ENCODE results near the gene LEFTY1.

The LEFTY1 gene

DNA sequence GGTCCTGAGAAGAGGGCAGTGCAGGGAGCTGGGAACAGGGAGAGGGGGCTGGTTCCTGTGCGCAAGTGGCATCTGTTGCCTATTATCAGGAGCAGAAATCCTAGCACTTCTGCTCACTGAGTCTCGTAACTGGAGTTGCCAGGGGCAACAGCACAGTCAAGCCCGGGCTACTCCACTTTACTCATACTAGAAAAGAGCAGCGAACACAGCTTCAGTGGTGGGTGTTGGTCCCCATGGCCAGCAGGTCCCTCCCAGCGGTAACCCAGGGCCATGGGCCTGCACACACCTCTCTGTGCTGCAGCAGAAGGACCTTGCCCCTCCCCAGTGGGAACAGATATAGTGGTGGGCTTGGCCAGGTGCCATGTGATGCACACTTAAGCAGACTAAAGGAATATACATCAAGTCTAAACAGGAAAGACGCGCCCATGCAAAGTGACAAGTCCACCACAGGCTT is 26.6 kb upstream of the LEFTY1 start:
- DNase-seq, result no peak

DNA sequence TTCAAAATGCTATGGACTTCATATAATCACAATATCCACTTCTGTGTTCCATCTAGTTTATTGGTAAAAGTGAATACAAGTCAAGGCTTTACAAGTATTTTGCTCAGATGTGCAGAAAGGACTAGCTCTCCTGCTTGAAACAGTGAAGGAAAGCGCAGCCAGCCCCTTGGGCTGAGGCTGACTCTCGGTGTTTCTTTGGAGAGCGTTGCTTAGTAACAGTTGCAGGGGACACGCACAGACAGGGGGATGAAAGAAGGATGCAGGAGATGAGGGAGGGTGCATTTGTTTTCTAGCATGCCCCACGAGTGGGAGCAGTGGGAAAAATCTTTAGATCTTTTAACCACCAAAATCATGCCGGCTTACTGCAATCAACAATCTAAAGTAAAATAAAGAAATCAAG is 26.0 kb upstream of the LEFTY1 start:
- no peak for DNase-seq

DNA sequence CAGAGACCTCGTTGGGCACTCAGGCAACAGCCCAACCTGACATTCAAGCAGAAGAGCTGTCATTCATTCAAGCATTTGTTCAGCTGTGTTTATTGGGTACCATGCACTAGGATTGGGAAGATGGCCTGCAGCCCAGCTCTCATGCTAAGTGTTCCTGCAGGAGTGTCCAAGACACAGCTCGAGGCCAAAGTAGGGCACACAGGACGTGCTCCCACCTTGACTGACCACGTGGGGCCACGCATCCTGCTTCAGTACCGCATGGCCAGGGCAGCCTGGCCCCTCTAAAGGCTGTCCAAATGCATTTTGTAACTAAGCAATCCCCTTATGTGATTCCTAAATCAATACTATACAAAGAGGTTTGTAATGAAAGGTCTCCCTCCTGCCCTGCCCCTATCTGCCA is 25.4 kb upstream of the LEFTY1 start:
- DNase-seq, result no peak

DNA sequence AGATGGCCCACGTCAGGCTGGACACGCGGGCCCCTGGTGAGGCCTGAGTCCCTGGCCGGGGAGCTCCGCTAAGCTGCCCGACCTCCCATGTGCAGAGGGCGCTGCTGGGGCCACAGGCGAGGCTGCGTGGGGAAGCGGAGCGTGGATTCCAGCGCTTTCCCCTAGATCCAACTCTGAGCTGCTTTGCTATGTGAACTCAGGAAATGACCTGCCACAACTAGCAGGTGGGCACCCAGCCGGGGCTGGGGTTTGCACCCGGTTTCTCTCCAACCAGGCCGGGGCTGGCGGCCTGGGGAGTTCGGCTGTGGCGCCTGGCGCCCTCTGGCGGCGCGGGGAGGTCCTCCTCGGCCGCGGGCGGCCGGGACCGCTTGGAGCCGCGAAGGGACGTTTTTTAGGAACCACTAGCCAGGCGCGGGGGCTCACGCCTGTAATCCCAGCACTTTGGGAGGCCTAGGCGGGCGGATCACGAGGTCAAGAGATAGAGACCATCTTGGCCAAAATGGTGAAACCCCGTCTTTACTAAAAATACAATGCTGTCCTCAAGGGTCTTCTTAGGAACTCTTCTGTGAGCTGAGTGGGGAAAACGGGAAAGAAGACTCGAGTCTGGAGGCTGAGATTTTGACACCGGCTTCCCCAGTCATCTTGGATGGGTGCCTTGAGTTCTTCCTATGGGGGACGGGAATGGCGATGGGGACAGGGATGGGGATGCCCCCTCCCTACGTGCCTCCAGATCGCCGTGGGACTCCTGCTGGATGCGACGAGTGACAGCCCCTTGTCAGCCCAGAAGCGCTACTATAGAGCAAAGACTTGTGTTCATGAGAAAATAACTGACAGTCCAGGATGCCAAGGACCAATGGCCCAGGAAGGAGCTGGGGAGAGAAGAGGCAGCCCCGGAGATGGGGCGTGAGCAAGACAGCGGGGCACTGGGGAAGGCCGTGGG is 22.5 kb upstream of the LEFTY1 start:
- no peak for DNase-seq

DNA sequence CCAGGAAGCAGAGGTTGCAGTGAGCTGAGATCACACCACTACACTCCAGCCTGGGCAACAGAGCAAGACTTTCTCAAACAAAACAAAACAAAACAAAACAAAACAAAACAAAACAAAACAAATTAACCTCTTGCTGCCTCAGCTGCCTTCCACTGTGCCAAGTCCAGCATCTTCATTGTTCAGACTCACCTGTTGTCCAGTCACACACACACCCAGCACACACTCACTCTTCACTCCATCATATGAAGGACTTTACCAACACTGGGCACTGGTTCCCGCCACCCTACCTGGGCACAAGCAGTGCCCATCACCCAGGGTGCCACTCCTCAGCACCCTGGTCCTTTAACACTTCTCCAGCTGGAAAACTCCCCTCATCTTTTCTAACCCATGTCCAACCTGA is 20.5 kb upstream of the LEFTY1 start:
- no peak for DNase-seq

DNA sequence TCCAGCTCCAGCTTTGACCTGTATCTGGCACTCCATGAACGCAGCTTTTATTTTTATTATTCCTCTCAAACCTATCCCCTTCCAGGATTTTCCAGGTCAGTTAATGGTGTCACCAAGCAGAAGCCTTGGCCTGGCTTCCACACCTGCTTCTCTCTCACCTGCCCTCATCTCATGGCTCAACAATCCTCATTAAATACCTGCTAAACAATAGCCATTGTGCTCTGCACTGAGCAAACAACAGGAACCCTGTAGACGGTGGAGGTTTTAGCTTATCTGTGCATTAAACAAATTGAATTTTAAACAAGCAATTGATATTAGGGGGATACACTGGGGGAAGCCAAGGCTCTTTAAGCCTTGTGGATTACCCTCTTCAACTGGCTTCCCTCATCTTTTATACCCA is 19.8 kb upstream of the LEFTY1 start:
- DNase-seq, result peak; percentile 21 to 77

DNA sequence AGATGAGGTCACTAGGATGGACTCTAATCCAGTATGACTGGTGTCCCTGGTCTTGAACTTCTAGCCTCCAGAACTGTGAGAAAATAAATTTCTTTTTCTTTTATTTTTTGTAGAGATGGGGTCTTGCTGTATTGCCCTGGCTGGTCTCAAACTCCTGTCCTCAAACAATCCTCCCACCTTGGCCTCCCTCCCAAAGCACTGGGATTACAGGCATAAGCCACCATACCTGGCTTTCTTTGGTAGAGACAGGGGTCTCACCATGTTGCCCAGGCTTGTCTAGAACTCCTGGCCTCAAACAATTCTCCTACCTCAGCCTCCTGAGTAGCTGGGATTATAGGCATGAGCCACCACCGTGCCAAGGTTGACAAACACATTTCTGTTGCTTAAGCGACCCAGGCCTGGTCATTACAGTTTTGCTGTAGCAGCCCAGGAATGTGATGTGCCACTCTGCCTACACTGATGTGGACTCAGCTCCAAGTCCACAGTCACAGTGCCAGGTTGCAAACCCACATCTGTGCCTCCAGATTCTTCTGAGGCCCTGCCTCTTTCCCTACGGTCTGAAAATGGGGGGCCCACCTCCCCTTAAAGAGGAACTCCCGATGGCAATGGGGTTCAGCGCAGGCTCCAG is 19.2 kb upstream of the LEFTY1 start:
- no peak for DNase-seq

DNA sequence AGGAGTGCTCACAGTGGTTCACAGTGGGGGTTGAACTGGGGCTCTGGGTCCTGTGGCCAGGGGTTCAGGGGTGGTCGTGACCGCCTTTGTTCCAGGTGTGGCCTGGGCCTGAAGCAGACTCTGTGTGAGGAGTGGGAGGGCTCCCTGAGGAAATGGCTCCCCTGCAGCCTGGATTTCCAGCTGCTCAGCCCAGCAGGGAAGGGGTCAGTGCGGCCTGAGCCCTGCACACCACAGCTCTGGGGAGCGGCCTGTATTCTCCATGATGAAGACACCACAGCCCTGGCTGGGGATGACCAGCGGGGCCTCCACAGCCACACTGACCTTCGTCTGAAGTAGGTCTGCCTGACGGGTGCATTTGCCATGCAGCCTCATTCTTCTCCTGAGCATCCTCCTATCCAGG is 18.4 kb upstream of the LEFTY1 start:
- no peak for DNase-seq

DNA sequence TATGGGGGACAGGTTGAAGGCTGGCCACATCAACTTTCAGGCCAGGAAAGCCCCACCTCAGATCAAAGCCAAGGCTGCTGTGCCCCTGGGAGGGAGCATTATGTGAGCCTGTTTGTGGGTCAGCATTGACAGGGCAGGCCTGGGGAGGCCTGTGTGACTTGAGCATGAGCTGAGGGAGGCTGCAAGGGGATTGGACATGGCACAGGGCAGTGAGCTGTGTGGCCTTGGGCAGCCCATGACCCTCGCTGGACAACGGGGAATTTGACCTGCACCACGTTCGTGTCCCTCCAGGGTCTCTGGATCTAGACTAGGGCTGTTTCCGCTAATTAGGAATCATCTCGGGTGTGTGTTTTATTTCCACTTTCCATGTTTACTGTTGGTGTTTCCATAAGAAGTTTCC is 17.5 kb upstream of the LEFTY1 start:
- no peak for DNase-seq

DNA sequence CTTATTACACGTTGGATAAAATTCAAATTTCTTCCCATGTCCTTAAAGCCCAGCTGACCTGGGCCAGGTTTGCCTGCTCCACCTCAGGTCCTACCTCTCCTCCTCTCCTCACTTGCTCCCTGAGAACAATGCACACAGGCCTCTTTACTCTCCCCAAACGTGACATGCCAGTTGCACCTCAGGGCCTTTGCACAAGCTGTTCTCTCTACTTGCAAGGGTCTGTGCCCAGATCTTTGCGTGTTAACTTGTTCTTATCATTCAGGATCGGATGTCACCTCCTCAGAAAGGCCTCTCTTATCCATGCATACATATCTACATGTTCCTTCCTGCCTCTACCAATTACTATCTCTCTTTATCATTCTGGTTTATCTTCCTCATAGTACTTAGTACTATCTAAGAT is 14.7 kb upstream of the LEFTY1 start:
- DNase-seq, result no peak

DNA sequence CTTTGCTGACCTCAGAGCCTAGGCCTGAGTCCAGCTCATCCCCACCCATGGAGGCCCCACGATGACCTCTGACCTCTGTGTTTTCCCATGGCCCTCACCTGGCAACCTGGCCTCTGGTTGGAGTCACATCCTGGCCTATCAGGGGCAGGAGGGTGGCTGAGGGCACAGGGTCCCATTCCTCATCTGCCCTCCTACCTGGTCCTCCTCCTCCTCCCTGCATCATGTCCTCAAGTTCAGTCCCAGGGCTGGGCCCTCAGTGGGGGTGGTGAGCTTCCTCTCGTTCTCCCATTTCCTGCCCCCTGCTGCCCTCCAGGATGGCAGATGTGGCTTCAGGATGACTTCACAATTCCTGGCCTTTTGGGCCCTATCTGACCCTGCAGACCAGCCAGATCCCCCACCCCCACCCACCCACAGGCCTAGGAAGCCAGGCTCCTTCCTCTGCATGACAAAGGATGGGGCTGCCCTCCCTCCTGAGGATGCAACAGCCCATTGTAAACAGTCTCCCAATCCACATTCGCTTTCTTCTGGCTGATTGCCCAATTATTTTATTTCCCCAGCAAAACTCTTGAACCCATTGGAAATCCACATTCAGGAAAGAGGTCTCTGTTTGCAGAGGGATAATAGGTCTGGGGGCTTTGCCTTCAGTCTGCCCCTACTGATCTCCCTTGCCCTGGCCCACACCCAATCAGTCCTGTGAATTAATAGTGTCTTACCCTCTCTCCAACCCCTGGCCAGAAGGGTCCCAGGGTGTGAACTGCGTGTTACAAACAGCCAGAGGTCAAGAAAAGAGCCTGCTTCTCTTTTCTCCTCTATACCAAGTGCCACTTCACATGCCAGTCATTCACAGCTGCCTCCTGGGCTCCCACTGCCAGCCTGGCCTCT is 10.3 kb upstream of the LEFTY1 start:
- no peak for DNase-seq

DNA sequence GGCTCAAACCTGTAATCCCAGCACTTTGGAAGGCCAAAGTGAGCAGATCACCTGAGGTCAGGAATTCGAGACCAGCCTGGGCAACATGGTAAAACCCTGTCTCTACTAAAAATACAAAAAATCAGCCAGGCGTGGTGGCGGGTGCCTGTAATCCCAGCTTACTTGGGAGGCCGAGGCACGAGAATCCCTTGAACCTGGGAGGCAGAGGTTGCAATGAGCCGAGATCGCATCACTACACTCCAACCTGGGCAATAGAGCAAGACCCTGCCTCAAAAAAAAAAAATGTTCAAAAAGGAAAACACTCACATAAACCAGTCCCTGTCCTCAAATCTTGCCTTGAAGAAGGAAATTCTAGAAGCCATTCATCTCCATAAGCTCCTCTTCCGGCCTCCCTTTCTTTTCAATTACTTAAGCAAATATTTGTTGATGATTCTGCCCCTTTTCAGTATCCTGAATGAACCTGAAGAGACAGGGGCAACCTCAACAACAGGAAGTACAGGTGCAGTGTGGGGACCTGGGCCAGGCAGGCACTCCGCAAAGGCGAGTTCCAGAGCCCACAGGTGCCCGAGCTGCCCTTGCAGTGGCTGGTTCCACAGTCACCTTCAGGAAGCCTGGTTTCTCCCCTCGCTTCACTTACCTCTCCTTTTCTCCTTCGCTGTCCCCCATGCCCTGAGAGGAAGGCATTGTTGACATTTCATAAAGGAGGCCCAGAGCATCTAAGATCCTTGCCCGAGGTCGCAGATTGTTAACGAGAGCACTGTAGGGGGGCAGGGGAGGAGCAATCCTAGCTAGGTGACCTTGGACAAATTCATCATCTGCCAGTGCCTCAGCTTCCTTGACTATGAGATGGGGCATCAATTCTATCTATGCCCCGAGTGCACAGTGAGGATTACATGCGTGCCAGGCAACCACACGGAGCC is 8.9 kb upstream of the LEFTY1 start:
- DNase-seq, result peak in 1 of 2 experiments; percentile 51

DNA sequence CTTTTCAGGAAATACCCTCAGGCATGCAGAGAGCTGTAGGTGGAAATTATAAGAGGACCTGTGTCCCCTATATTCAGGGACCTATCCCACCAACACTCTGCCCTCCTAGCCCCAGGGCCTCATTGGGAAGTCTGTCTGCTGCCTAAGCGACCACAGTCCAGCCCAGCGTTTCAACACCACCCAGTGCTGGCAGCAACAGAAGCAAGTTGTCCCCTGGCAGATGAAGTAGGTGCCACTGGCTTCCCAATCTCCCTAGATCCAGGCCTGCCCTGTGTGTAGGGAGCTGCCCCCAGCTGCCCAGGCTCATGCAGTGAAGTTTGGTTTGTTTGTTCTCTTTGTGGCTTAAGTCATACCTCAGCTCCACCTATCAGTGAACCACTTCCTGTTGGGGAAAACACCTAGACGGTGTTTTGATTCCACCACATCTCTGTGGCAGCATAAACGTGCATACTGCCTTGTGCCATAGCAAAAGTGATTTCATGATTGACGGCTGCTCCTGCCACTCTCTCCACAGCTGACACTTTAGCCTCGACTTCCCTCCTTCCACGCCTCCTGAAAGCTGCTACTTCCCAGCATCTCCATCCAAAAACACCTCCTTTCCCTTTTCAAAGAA is 8.1 kb upstream of the LEFTY1 start:
- DNase-seq, result no peak

DNA sequence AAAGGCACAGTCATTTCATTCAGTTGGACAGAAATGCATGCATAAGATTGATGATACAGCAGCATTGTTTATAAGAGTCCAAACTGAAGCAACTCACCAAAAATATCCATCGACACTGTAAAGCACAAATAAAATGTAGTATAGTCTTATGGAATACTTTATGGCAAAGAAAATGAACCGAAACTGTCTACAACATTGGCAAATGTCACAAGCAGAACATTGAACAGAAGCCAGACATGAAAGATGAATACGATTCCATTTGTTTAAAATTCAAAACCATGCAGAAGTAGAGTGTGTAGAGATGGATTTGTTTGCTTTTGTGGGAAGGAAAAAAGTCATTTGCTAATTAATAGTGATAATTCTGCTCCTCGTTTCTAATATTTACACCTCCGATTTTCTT is 7.5 kb upstream of the LEFTY1 start:
- DNase-seq, result no peak

DNA sequence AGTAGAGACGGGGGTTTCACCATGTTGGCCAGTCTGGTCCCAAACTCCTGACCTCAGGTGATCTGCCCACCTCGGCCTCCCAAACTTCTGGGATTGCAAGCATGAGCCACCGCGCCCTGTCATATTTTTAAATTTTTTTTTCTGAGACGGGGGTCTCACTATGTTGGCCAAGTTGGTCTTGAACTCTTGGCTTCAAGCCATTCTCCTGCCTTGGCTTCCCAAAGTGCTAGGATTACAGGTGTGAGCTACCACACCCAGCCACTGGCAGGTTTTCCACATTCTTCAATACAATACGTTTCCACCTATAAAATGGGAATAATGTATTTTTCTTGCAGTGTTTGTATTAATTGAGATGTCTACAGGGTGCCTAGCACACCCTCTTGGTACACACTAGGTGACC is 3.4 kb upstream of the LEFTY1 start:
- DNase-seq, result no peak

DNA sequence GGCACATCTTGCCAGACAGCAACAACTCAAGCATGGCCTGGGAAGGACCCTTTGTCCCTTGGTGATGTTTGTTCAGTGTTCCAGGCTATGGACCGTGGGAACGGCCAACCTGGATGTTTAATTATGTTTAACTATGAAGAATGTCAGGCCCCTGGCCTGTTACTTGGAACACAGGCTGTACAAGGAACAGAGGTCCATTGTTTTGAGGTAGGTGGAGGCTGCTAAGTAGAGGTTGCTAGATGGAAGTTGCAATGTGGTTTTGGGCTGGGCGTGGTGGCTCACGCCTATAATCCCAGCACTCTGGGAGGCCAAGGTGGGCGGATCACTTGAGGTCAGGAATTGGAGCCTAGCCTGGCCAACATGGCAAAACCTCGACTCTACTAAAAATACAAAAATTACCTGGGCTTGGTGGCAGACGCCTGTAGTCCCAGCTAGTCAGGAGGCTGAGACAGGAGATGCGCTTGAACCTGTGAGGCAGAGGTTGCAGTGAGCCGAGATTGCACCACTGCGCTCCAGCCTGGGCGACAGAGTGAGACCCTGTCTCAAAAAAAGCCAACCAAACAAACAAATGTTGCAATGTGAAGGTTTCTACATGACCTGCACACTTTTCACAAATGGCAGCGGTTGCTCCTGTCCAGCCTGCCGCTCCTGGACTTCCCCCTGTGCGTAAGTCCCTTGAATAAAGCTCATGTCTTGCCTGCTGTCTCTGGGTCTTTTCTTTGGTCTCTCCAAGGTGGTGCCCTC is 2.5 kb upstream of the LEFTY1 start:
- no peak for DNase-seq

DNA sequence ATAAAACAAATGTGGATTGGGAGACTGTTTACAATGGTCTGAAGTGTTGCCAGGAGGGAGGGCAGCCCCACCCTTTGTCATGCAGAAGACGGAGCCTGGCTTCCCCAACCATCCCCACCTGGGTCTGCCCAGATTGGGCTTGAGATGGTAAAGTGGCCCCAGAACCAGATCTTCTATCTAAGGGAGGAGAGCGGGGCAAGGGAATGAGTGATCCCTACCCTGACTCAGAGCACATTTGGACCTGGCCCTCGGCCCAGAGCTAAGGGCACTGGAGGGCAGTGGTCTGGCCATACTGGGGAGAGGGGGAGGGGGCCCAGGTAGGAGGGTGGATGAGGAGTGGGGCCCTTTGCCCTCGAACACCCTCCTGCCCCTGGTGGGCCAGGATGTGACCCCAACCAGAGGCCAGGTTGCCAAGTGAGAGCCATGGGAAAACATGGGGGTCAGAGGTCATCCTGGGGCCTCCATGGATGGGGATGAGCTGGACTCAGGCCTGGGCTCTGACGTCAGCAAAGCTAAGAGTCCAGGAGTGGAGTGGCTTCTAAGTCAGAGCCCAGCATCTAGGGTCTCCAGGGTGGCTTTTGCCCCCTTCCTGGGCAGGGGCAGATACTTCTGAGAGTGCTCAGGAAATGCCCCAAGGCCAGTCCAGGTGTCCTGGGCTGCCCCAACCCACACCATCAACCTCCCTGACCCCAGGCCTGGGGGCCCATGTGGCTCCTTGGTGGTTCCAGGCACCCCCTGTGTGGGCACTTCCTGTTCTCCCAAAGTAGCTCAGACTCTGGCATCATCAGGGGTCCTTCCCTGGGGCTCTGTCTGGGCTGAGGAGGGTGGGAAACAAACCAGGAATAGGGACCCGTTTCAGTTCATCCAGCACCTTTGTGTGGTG is 1.6 kb upstream of the LEFTY1 start:
- DNase-seq, result no peak

DNA sequence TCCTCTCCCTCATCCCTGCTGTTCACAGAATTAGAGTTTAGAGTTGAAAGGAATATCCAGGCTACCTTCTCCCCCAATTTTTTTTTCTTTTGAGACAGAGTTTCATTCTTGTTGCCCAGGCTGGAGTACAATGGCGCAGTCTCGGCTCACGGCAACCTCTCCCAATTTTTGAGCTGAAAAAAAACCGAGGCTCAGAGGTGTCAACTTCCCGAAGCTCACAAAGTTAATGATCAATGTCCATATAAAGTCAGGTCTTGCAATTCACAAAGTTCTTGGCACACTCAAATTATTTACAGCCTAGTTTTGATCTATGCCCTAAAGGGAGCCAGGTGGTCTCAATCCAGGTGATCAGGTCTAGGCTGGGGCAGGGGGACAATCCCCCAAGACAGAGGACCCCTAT is 797 bp upstream of the LEFTY1 start:
- no peak for DNase-seq

DNA sequence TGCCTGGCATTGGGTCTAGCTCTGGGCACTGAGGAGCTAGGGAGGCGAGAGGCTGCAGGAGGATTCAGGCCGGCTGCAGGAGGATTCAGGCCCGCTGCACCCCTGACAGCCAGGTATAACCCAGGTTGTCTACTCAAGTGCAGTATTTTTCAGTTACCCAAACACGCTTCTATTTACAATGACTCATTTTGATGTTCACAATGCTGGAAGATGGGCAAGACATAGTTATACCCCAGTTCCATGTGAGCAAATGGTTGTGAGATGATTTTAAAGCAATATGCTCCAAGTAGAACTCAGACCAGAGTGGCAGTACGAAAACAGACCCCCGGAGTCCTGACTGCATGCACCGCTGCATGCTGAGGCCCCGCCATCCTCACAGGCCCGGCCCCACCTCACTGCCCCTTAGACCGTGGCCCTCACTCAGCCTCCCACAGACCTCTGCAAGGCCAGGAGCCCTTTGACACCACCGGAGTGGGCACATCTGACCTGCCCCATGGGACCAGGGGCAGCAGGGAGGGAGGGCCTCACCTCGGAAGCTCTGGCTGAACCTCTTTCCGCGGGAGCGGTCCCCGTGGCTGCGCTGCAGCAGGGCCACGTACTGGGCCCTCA is 553 bp downstream of the LEFTY1 start:
- DNase-seq, result no peak

Data from NCI-H2081 (cell line).